Esophagus squamous epithelium (tissue), 5 donors: ENCODE results near the gene HSPG2. TPM values are rescaled to one million over a fixed set of nuclear protein-coding genes. Genes with fewer than 3 reads are reported as not detected.

ENCODE experiments used
- DNase-seq: peaks from one replicate; lab custom pipeline; 2025; lab: John Stamatoyannopoulos, UW
- H3K27ac ChIP-seq, 4 donors: fragments of 200-600 bp; sonication (generic); one replicate each; pipeline ENCODE4 v1.5.1; 2016 to 2019; ENCODE audit warnings: mild to moderate bottlenecking in 1 of 4
- H3K27me3 ChIP-seq, 4 donors: fragments of 200-600 bp; sonication (generic); 1 replicate in 3 of 4; 2 replicates in 1 of 4; pipeline versions ENCODE4 v1.5.1 to v1.6.0; 2017 to 2021; ENCODE audit warnings: antibody characterized with exemption in 1 of 4
- H3K36me3 ChIP-seq, 3 donors: fragments of 200-600 bp; sonication (generic); one replicate each; pipeline ENCODE4 v1.5.1; 2016 to 2019
- H3K4me1 ChIP-seq, 3 donors: fragments of 200-600 bp; sonication (generic); one replicate each; pipeline ENCODE4 v1.5.1; 2017 to 2019
- H3K4me3 ChIP-seq, 4 donors: fragments of 200-600 bp; sonication (generic); 1 replicate in 3 of 4; 2 replicates in 1 of 4; pipeline ENCODE4 v1.5.1; 2016 to 2019; ENCODE audit warnings: mild to moderate bottlenecking in 2 of 4, moderate library complexity in 1 of 4
- H3K9me3 ChIP-seq, 3 donors: fragments of 200-600 bp; sonication (generic); one replicate each; pipeline ENCODE4 v1.5.1; 2016 to 2019
- CTCF ChIP-seq, 6 experiments: fragments of 450-650 bp in 4 of 6; fragments of 200-600 bp in 2 of 6; sonication (generic) in 2 of 6; IDR thresholded peaks; one replicate each; pipeline ENCODE4 v1.5.1; 2016 to 2019; ENCODE audit warnings: antibody characterized with exemption in 6 of 6, mild to moderate bottlenecking in 4 of 6, moderate library complexity in 4 of 6
- POLR2A ChIP-seq, 4 donors: fragments of 450-650 bp; IDR thresholded peaks; one replicate each; pipeline ENCODE4 v1.6.1; 2017; ENCODE audit warnings: antibody characterized with exemption in 4 of 4, mild to moderate bottlenecking in 4 of 4, moderate library complexity in 3 of 4
- WGBS, 2 donors: methylation state at CpG; one replicate each; pipeline ENCODE4 v1.1.5; 2018; 5-methylcytosine and 5-hydroxymethylcytosine counted together
- intact Hi-C: fragments of 100-400 bp; cut with DNase I; formaldehyde crosslinking; loops from one replicate; pipeline ENCODE4 v1.15.0; 2022
- total RNA-seq, 4 donors: library from RNA; depleted of rRNA; stranded (reverse); fragments of >200 nt; gene quantifications; one replicate each; pipeline ENCODE4 v1.1.0, GENCODE V29; 2016
- donor health status: DM: yes; HTN: yes; CAD: no.

HSPG2 gene
- total RNA-seq, 4 donors from 2014 or later = 44.9 to 107 (median 54.2) TPM

DNA sequence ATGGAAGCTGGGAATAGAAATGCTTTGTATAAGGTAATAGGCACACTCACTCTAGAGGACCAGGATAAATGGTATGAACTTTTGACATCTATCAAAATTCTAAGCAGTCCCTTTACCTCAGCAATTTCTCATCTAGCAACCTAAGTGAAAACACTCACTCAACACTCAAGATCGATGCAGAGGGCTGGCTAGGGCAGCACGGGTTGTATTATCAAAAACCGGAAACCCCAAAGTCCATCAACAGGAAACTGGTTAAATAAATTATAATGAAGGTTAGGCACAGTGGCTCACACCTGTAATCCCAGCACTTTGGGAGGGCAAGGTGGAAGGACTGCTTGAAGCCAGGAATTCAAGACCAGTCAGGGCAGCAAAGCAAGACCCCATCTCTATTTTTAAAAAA lies 163.5 kb downstream of the HSPG2 start:
- DNase-seq = no peak
- 43 to 71% methylated on average over 3 of the region's 3 CpGs for WGBS, 2 donors
- Histone ChIP-seq H3K27me3 (no peaks in the 10 kb centered on the region), H3K27ac (no peak overlapping the region), H3K4me3 (no peak overlapping the region), H3K4me1 (peaks cover 3 to 20% (median 8%) of the 10 kb centered on the region in 3 donors), H3K9me3 (no peaks in the 10 kb centered on the region), H3K36me3 (no peaks in the 10 kb centered on the region)
- no peak for TF ChIP-seq POLR2A (IDR thresholded peaks at IDR 0.05)
- no peak for TF ChIP-seq CTCF (IDR thresholded peaks at IDR 0.05)
- intact Hi-C loops = no loop called here

Other genes starting within 250 kb of the HSPG2 start
- gene USP48, start 154.2 kb downstream of the HSPG2 start, total RNA-seq = 10 to 100 TPM; 23.5 to 51.9 (median 39.7) TPM
- gene LDLRAD2, start 125.0 kb downstream of the HSPG2 start, total RNA-seq = not detected
- gene CELA3B, start 39.7 kb upstream of the HSPG2 start, total RNA-seq = not detected
- not detected for gene CELA3A, start 64.3 kb upstream of the HSPG2 start, total RNA-seq
- 100 to 1,000 TPM; 157 to 259 (median 192) TPM for gene CDC42, start 115.4 kb upstream of the HSPG2 start, total RNA-seq
- 10 to 100 TPM in 1 of 4 donors, 1 to 10 TPM in 3; 4.8 to 11.9 (median 6.6) TPM for gene WNT4, start 205.8 kb upstream of the HSPG2 start, total RNA-seq